HG03442 (cell line): ENCODE measurements around the gene SMIM10.
"Not testable (repeated sequence)": the region's sequence is repeated elsewhere in the genome, so short reads cannot be mapped to it uniquely, and the experiment has no call there.

Source experiments
- ATAC-seq: cut with Tn5 transposase; IDR thresholded peaks from one replicate; pipeline ENCODE4 v1.9.1; 2021; ENCODE audit warnings: mild to moderate bottlenecking, moderate library complexity; ENCODE audit not compliant: unreplicated experiment

Gene SMIM10

DNA sequence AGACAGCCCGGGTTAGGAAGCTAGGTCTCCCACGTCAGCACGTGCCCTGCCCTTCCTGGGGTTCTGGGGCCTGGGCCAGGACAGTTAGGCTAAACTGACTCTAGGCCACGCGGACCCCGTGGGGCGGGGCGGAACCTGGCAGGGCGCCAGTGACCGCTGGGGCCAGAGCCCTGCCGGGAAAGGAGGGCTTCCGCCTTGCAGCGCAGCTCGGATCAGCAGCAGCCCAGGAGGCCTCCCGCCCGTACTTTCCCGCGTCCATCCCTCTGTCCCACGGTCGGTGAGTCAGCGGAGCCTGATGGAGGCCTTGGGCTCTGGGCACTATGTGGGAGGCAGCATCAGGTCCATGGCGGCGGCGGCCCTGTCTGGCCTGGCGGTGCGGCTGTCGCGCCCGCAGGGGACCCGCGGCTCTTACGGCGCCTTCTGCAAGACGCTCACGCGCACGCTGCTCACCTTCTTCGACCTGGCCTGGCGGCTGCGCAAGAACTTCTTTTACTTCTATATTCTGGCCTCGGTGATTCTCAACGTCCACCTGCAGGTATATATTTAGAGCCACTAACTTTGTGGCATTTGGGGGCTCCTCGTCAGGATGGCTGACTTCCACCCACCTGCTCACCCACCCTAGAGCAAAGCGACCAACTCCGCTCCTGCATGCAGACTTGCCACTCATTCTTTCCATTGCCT lies at the start of gene SMIM10:
SMIM10 (plus strand) TSS at position 191 of the 681 bp plus-strand sequence; CDS start at position 296, 105 bp downstream.
- ATAC-seq: peak; percentile 66

DNA sequence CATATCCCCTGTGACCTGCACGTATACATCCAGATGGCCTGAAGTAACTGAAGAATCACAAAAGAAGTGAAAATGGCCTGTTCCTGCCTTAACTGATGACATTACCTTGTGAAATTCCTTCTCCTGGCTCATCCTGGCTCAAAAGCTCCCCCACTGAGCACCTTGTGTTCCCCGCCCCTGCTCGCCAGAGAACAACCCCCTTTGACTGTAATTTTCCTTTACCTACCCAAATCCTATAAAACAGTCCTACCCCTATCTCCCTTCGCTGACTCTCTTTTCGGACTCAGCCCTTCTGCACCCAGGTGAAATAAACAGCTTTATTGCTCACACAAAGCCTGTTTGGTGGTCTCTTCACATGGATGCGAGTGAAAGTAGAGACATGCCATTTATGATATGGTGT lies 44.4 kb upstream of the SMIM10 start:
- not testable (repeated sequence) for ATAC-seq

DNA sequence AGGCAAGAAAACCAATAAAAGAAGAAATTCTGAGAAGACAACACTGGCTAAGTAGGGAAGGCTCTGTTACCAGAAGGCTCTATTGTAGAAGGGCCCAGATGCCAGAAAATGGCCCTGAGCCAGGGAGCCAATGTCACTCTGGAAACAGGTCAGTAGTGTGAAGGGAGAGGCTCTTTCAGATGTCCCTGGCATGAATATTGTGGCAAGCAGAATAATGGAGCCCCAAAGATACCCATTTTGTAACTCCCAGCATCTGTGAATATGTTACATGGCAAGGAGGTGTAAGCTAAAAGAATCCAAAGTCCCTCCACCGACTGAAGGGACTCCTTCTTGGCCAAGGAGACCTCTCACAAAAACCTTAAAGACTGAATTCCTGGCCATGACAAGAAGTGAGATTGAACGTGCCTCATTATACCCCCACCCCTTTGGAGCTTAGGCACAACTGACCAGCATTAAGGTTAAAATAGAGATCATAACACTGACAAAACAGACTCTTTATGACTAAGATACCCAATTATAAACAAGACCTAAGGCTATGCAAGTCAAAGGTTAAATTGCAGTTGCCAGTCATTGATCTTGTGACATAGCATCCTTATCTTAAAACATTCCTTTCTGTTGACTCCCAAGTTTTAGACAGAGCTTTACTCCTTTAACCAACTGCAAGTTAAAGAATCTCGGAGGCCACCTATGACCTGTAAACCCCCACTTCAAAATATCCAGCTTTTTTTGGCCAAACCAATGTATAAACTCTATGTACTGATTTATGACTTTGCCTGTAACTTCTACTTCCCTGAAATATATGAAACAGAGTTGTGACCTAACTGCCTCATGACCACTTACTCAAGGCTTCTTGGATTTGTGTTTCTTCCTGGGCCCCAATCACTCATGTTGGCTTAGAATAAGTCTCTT lies 42.2 kb upstream of the SMIM10 start:
- ATAC-seq: no peak

DNA sequence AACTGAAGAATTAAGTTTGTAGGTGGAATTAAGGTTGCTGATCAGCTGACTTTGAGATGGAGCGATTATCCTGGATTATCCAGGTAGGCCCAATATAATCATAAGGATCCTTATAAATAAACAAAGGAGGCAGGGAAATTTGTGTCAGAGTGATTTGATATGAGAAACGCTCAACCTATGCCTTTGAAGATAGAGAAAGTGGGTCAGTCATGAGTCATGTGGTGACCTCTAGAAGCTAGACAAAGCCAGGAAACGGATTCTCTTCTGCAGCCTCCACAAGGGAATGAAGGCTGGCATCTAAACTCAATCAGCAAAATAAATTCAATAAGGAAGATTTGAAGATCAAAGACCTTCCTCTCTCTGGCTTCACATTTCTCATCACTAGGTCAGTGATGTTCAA lies 41.5 kb upstream of the SMIM10 start:
- ATAC-seq: no peak

DNA sequence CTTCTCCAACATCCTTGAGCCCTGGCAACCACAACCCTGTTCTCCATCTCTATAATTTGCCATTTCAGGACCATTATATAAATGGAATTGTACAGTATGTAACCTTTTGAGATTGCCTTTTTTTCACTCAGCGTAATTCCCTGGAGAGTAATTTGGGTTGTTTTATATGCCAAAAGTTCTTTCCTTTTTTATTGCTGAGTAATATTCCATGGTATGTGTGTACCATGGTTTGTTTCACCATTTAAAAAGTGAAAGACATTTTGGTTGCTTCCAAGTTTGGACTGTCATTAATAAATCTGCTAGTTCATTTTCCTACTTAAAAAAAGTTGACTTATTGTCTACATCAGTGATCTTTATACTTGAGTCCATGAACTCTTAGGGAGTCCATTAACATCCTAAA lies 33.0 kb upstream of the SMIM10 start:
- ATAC-seq: no peak

DNA sequence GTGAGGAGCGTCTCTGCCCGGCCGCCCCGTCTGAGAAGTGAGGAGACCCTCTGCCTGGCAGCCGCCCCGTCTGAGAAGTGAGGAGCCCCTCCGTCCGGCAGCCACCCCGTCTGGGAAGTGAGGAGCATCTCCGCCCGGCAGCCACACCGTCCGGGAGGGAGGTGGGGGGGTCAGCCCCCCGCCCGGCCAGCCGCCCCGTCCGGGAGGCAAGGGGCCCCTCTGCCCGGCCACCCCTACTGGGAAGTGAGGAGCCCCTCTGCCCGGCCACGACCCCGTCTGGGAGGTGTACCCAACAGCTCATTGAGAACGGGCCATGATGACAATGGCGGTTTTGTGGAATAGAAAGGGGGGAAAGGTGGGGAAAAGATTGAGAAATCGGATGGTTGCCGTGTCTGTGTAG lies 30.4 kb upstream of the SMIM10 start:
- not testable (repeated sequence) for ATAC-seq

DNA sequence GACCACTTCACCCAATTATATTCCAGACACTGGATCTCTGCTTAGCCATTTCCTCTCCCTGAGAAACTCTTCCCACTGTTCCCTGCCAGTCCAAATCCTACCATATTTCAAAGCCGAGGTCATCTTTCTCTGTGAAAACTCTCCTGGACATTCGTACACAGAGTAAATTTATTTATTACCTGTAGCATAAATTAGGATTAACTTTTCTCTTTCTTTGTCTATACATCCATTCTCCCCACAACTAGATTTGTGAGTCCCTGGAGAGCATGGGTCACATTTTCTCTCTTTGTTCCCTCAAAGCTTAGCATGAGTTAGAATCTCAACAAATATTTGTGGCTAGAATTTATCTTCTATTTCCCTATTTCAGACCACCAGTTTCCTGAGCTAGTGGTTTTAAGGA lies 27.8 kb upstream of the SMIM10 start:
- no peak for ATAC-seq

DNA sequence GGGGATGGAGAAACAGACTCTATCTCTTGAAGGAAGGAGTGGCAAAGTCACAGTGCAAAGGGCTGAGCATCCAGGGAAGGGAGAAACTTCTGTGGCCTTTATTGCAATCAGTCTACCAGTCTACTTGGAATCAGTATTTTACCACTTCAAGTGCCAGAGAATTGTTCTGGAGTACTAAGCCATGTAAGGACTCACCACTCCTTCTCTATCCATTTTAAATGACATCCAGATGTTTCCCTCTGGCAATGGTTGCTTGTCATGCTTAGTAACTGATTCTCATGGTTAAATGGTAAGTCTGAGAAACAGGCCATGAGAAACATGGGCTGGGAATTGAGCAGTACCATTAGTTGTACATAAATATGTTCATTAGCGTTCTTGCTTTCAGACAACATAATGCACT lies 21.1 kb upstream of the SMIM10 start:
- no peak for ATAC-seq

DNA sequence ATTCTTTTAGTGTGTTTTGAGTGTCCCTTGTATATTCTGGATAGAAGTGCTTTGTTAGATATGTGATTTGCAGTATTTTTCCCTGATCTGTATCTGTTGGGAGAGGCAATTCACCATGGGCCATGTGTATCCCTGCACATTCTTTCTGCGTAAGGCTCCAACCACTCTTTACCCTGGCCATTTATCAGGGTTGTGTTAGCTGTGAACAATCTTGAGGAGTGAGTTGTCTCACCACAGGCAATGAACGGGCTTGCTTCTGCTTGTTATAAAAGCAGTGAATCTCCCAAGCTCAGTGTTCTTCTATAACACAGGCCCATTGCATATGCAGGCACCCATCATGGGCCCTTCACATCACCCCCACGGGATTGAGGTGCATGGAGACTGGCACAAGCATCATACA lies 18.9 kb upstream of the SMIM10 start:
- ATAC-seq: no peak

DNA sequence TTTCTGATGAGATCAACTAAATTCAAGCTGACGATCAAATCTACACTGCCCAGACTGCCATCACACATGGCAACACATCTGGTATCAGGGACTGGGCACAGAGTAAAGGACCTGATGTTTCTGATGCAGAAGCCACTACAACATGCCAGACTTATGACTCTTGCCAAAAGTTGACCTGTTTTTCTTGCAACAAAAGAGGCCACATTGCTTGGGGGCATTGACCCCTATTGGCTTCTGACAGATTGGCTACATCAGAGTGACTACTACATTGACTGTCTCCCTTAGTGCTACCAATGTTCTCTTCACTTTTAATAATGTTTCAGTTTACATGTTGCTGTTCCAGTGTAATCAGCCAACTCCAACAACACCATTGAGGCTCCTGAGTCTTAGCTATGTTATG lies 15.3 kb upstream of the SMIM10 start:
- ATAC-seq: no peak

DNA sequence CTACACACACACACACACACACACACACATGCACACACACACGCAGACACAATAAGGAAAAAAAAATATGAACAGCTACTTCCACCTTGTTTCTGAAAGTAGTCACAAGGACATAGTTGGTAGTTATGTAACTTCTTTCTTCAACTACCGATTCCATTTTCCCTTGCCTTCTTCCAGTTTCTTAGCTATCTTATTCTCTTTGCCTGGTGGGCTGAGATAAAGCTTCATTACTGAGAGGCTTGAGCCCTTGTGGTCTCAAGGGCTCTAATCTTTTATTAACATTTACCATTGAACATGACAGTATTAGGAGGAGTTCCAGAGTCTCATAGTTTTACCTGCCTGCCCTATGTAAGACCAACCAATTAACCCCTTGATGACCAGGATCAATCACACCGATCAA lies 8.9 kb upstream of the SMIM10 start:
- no peak for ATAC-seq

DNA sequence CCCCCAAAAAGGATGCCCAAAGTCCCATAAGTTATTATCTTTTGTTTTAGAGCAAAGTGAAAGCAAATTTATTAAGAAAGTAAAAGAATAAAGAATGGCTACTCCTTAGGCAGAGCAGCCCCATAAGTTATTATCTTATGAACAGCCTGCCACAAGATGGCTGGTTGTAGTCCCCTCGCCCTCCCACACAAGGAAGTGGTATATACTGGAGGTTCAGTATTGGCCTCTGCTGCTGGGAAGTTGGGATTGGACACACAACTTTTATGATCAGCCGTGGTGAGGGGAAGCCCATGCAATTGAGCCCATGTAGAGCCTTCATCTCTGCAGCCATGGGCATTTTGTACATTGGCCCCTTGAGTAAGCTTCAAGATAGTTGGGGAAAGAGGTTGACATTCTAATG lies 8.0 kb upstream of the SMIM10 start:
- ATAC-seq: no peak

DNA sequence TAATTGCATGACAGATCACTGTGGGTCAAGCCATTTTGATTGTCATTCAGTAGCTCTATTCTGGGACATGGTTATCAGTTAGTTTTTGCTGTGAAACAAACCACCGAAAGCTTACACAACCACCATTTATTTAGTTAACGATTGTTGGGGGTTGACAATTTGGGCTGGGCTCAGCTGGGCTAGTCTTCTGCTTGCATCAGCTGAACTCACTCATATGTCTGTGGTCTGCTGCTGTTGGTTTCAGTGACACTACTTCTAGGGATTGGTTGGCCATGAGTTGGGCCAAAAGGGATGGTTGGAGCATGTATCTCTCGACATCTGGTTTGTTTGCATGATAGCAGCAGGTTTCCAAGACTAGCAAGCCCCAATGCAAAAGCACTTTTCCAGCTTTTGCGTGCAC lies 5.3 kb upstream of the SMIM10 start:
- ATAC-seq: no peak

DNA sequence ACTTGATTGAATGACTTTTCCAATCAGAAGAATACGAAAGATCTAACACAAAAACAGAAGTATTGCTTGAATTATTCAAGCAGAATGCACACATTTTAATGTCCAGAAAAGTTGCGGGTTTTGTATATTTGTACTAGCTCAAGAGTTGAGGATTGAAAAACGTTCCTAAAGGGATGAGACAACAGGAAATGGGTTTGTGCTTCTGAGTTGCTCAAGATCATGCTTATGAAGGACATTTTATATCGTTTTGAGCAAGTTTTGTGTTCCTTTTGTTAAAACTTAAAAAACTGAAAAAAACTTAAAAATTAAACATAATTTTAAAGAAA lies 353 bp upstream of the SMIM10 start:
- no peak for ATAC-seq

DNA sequence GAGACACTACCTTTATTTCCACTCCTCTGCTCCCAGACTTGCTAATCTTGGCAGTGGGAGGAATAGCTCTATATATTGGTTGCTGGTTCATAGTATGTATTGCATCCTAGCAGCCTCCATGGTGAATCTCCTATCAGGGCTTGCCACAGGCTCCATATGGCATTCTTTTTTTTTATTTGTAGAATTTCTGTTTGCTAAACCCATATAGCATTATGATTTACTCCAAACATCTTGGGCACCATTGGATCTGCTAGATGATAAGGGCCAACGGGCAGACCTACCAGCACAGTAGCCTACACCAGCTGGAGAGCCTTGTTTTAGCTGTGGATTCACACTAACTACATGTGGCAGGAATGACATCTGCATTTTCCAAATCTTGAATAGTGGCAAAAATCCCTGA lies 6.9 kb downstream of the SMIM10 start:
- ATAC-seq: no peak

DNA sequence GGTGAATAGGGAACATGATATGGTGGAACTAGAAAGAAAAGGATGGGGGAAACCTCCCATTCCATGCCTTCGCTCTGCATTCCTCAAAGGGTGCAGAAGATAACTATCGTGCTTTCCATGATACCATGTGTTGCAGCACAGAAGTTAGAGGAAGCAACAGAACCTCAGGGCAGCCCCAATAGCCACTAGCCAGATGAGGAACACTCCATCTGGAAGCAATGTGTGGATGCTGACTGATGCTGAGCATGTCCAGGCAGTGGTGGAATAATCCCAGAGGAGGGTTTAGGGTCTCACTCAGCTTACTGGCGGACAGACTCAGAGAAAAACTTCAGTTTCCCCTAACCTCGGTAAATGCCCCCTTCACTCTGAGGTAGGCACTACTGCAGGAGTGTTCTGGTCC lies 7.5 kb downstream of the SMIM10 start:
- no peak for ATAC-seq

DNA sequence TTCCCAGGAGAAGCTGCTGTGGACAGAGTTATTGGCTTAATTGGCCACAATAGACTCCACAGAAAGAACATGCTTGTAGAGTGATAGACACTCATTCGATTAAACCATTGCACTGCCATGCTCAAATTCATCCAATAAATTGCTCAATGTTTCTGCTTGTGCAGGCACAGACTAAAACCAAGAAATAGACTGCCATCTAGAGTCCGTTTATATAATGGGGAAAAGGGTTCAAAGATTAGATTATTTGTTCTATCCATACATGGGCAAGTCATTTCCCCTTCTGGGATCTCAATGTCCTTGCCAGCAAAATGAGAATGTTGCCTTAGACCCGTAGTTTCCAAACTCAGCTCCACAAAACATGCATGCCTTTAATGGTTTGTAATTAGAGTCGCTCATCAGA lies 8.7 kb downstream of the SMIM10 start:
- ATAC-seq: no peak

DNA sequence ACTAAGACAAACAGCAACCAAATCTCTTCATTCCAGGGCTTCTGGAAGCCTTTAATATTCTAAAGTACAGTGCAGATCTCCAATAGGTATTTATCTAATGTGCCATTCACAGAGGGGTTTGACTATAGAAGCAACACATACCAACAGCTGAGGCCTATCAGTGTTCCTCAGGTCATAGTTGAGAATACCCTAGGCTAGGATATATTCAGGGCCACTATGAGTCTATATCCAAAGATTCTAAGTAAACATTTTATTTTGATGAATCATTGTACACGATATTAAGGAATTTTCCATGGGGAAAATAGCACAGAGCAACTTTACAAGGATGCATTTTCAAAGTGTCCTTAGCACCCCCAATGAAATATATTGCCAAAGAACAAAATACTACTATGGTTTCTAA lies 9.7 kb downstream of the SMIM10 start:
- ATAC-seq: no peak

DNA sequence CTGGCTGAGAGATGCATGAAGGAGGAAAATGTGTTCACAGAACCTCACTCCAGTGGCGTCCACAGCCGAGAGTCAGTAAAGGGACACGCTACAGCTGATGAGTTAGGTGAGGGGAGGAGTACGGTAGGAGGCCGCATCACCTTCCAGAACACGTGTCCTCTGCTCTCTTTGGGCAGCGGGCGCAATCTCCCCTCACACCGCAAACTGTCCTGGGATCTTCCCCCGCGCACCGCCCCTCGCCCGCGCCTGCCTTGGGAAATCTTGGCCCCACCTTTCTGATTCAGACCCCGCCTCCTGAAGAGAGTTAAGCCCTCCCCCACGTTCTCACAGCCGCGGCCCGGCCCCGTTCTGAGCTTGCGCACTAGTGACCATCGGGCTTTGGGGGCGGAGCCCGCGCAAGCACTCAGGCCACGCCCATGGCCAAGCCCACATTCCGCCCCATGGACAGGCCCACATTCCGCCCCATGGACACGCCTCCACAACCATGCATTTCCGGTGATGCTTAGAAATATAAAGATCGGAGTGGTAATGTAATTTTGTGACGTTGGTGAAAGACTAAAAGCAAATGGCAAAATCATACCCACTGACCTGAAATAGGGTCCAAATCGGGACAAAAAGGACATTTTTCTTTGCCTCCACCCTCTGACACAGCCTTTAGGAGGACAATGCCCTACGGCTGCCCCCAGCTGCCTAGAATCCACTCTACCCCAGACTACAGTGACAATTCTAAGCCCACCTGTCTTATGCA lies 13.3 kb downstream of the SMIM10 start:
- ATAC-seq: peak; percentile 92

DNA sequence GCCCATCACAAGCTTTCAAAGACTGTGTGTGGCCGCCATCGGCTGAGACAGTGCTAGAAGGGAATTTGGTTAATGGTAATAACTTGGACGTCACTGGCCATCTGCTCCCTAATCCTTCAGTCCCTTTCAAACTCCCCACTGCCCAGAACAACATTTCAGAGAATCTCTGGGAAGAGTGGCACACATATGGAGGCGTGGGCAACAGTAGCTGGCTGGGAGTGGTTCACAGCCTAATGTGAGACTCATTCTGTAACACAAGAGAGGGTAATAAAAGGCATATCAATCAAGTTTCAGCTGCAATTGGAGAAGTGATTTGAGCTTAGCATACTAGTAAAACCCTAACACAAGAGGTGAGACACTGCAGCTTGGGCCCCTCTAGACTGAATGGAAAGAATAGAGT lies 15.4 kb downstream of the SMIM10 start:
- ATAC-seq: no peak

DNA sequence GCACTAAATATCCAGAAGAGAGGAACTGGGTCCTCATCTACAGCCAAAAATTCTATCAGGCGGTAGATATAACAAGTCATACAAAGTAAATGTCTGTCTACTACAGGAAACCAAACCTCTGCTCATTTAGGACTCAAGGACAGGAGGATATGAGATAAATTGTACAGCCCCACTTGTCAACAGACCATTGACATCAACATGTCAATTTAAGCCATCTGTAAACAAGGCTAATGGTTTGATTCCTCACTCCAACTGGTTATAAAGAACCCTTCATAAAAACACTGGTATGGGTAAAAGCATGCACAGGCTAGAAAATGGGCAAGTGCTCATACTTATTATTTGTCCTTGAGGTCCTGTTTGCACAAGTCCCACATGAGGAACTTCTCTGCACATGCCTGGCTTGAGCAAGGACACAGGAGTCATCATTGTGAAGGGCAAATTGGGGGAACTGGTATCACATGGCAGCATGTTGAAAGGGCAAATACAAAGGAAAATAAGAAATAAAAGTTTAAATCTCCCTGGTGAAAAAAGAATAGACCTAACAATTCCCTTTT lies 18.3 kb downstream of the SMIM10 start:
- no peak for ATAC-seq
